Measurements from ENCODE around the gene CXXC1. TPM values are rescaled to one million over a fixed set of nuclear protein-coding genes. Genes with fewer than 3 reads are reported as not detected.

The CXXC1 gene
- total RNA-seq, 3 donors from 2014 or later (not counting 1 experiment from before 2014, with no cell fraction given) = 146 to 173 (median 153) TPM

GRCh38 chr18:50299626-50300388 lies 12.3 kb upstream of the CXXC1 start:
- intact Hi-C loops (cut with micrococcal nuclease) = no loop called here
- Histone ChIP-seq H3K27ac (ENCODE audit: low read length) (no peak overlapping the region), H3K36me3 (ENCODE audit: control insufficient read depth, insufficient read depth, low read length) (no peaks in the 10 kb centered on the region), H3K4me3 (ENCODE audit: low read length) (no peak overlapping the region), H3K4me1 (ENCODE audit: control insufficient read depth, insufficient read depth, low read length) (peaks cover 16% of the 10 kb centered on the region), H3K27me3 (ENCODE audit: control insufficient read depth, insufficient read depth, low read length) (peaks cover 7% of the 10 kb centered on the region), H3K9me3 (ENCODE audit: control insufficient read depth, insufficient read depth, low read length) (no peaks in the 10 kb centered on the region)
- WGBS (ENCODE audit: insufficient coverage) = 80% methylated on average over 6 of the region's 7 CpGs
- Mint-ChIP-seq H3K4me1 (peaks cover 7 to 8% of the 10 kb centered on the region in 2 donors), H3K4me3 (peak overlapping the region; percentile 13), H3K36me3 (no peaks in the 10 kb centered on the region), H3K9me3 (no peaks in the 10 kb centered on the region), H3K27me3 (ENCODE audit: low read depth in 2 of 2) (peaks cover 25 to 54% of the 10 kb centered on the region in 2 donors), H3K27ac (no peak overlapping the region)
- TF ChIP-seq CTCF (IDR thresholded peaks at IDR 0.05) = no peak
- ATAC-seq (no peak), DNase-seq (no peak)

GRCh38 chr18:50298443-50299284 lies 11.2 kb upstream of the CXXC1 start:
- Histone ChIP-seq H3K4me3 (ENCODE audit: low read length) (peak overlapping the region; percentile 23), H3K27ac (ENCODE audit: low read length) (no peak overlapping the region), H3K4me1 (ENCODE audit: control insufficient read depth, insufficient read depth, low read length) (peaks cover 16% of the 10 kb centered on the region), H3K9me3 (ENCODE audit: control insufficient read depth, insufficient read depth, low read length) (no peaks in the 10 kb centered on the region), H3K27me3 (ENCODE audit: control insufficient read depth, insufficient read depth, low read length) (peaks cover 7% of the 10 kb centered on the region), H3K36me3 (ENCODE audit: control insufficient read depth, insufficient read depth, low read length) (no peaks in the 10 kb centered on the region)
- Mint-ChIP-seq H3K27ac (no peak overlapping the region), H3K27me3 (ENCODE audit: low read depth in 2 of 2) (peaks cover 25 to 48% of the 10 kb centered on the region in 2 donors), H3K4me3 (no peak overlapping the region), H3K4me1 (peaks cover 7 to 8% of the 10 kb centered on the region in 2 donors), H3K36me3 (no peaks in the 10 kb centered on the region), H3K9me3 (no peaks in the 10 kb centered on the region)
- no peak for DNase-seq
- intact Hi-C loops (cut with micrococcal nuclease) = loop anchor here (1.0 kb wide), 1 partner anchor 10 kb away; no protein-coding TSS in a partner anchor
- TF ChIP-seq CTCF (IDR thresholded peaks at IDR 0.05) = no peak
- 36% methylated on average over 49 of the region's 49 CpGs for WGBS (ENCODE audit: insufficient coverage)
- ATAC-seq = no peak

GRCh38 chr18:50297621-50298442 lies 10.3 kb upstream of the CXXC1 start:
- H3K9me3 ChIP-seq (ENCODE audit: control insufficient read depth, insufficient read depth, low read length) = no peaks in the 10 kb centered on the region
- peaks cover 7% of the 10 kb centered on the region for H3K27me3 ChIP-seq (ENCODE audit: control insufficient read depth, insufficient read depth, low read length)
- Mint-ChIP-seq H3K4me1 (peaks cover 7 to 8% of the 10 kb centered on the region in 2 donors), H3K27me3 (ENCODE audit: low read depth in 2 of 2) (peaks cover 21 to 40% of the 10 kb centered on the region in 2 donors), H3K4me3 (peak overlapping the region; percentile 78), H3K36me3 (no peaks in the 10 kb centered on the region), H3K9me3 (no peaks in the 10 kb centered on the region), H3K27ac (peak overlapping the region in 1 of 2 donors; percentile 68)
- intact Hi-C loops (cut with micrococcal nuclease) = loop anchor here (1.0 kb wide), 1 partner anchor 10 kb away; no protein-coding TSS in a partner anchor
- TF ChIP-seq CTCF (IDR thresholded peaks at IDR 0.05) = no peak
- 11% methylated on average over 27 of the region's 28 CpGs for WGBS (ENCODE audit: insufficient coverage)
- H3K4me1 ChIP-seq (ENCODE audit: control insufficient read depth, insufficient read depth, low read length) = peaks cover 16% of the 10 kb centered on the region
- peak; percentile 68 to 83 for DNase-seq
- H3K4me3 ChIP-seq (ENCODE audit: low read length) = peak overlapping the region; percentile 23
- H3K27ac ChIP-seq (ENCODE audit: low read length) = no peak overlapping the region
- ATAC-seq = peak; percentile 91 to 100 (median 100)
- H3K36me3 ChIP-seq (ENCODE audit: control insufficient read depth, insufficient read depth, low read length) = no peaks in the 10 kb centered on the region
